Measurements from ENCODE around the gene PIK3R6. TPM values are rescaled to one million over a fixed set of nuclear protein-coding genes. Genes with fewer than 3 reads are reported as not detected.
A peak's percentile ranks its signal among the peaks of the same experiment; 100 is the strongest.

PIK3R6 gene
- total RNA-seq, 1 donor from 2014 or later: 1.6 TPM

GRCh38 chr17:8873801-8874715 is 6.6 kb upstream of the PIK3R6 start:
- no peak for DNase-seq (ENCODE audit: low spot score)

- no peak for DNase-seq (ENCODE audit: low spot score)
Measured at GRCh38 chr17:8872705-8873435, 5.4 kb upstream of the PIK3R6 start.

GRCh38 chr17:8872036-8872704 is 4.7 kb upstream of the PIK3R6 start:
- DNase-seq (ENCODE audit: low spot score): no peak

GRCh38 chr17:8871081-8871581 is 3.7 kb upstream of the PIK3R6 start:
- no peak for DNase-seq (ENCODE audit: low spot score)

- DNase-seq (ENCODE audit: low spot score): no peak
Measured at GRCh38 chr17:8870406-8871040, 3.0 kb upstream of the PIK3R6 start.

- no peak for DNase-seq (ENCODE audit: low spot score)
Measured at GRCh38 chr17:8869114-8869815, 1.8 kb upstream of the PIK3R6 start.

DNA sequence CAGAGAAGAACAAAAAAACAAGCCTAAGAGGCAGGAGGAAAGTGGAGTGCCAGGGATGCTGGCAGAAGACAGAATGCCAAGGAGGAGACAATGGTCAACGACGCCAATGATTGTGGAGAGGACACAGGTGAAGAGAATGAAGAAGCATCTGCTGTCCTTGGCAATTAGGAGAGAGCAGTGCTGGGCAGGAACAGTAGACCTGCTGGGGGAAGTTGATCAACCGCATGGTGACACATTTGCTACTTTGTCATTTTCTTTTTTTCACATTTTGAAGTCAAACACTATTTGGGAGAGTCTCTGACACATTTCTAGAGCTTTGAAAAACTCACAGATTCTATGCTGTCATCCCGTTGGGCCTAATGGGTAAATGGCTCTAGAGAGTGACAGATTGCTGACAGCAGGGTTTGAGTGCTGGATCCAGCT is 1.1 kb upstream of the PIK3R6 start:
- no peak for DNase-seq (ENCODE audit: low spot score)

DNA sequence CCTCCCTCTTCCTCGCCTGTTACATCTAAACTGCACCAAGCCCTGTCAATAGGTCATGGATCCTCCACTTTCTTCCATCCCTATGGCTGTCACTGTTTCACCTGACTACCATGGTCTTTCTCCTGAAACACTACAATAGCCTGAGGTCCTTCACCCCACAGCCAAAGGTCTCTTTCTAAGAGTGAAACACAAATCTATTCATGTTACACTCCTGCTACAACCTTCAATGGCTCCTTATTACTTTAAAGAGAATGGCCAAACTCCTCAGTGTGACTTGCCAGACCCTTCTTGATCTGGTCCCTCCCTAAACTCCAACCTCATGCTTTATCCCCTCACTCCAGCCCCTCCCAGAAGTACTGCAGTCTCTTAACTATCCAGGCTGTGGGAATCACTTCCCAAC is 618 bp upstream of the PIK3R6 start:
- no peak for DNase-seq (ENCODE audit: low spot score)

- DNase-seq (ENCODE audit: low spot score): peak; percentile 49
Measured at GRCh38 chr17:8865811-8866210, 1.7 kb downstream of the PIK3R6 start.

DNA sequence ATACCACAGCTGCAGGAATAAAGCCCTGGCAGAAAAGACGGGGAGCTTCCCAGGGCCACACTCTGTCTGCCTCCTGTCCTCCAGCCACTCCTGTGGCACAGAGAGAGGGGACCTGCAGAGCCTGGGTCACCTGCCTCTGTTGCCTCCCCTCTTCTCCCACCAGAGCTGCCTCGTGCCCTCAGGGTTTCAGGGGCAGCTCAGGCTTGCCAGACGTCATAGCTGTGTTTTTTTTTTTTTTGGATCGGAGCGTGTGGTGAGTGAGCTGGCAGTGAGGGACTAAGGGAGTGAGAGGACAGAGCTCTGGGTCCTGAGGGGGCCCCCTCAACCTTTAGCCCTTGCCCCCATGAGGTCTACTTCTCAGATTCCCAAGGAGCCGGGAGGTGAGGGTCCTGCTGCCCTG is 2.1 kb downstream of the PIK3R6 start:
- peak; percentile 49 for DNase-seq (ENCODE audit: low spot score)

- peak; percentile 53 for DNase-seq (ENCODE audit: low spot score)
Measured at GRCh38 chr17:8862213-8863056, 5.0 kb downstream of the PIK3R6 start.

- DNase-seq (ENCODE audit: low spot score): peak; percentile 24
Measured at GRCh38 chr17:8861495-8862181, 5.8 kb downstream of the PIK3R6 start.

GRCh38 chr17:8859804-8860430 is 7.6 kb downstream of the PIK3R6 start:
- DNase-seq (ENCODE audit: low spot score): peak; percentile 55

DNA sequence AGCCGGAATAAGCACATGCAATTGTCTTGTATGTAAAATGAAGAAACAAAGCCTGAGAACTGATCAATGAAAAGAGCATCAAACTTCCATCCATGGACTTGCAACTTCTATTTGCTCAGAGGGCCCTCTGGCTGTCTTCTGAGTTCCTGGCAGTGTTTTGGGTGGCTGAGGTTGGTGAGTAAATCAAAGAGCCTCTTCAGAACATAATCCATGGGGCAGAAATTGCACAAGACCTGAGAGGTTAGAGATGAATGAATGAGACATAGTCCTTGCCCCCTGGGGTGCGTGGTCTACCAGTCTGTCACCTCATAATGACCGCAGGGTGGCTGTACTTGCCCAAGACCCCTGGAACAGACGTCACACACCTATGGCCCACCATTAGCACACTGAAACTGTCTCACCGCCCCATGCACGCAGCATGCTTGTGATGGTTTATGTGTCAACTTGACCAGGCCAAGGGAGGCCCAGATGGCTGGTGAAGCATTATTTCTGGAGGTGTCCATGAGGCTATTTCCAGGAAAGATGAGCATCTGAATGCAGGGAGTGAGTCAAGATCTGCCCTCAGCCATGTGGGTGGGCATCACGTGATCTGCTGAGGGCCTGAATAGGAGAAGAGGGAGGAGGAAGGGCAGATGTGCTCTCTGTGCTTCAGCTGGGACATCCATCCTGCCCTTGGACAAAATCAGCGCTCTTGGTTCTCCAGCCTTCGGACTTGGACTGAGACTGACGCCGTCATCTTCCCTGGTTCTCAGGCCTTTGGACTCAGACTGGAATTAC is 8.3 kb downstream of the PIK3R6 start:
- peak; percentile 82 for DNase-seq (ENCODE audit: low spot score)

- DNase-seq (ENCODE audit: low spot score): no peak
Measured at GRCh38 chr17:8857919-8858318, 9.6 kb downstream of the PIK3R6 start.

DNA sequence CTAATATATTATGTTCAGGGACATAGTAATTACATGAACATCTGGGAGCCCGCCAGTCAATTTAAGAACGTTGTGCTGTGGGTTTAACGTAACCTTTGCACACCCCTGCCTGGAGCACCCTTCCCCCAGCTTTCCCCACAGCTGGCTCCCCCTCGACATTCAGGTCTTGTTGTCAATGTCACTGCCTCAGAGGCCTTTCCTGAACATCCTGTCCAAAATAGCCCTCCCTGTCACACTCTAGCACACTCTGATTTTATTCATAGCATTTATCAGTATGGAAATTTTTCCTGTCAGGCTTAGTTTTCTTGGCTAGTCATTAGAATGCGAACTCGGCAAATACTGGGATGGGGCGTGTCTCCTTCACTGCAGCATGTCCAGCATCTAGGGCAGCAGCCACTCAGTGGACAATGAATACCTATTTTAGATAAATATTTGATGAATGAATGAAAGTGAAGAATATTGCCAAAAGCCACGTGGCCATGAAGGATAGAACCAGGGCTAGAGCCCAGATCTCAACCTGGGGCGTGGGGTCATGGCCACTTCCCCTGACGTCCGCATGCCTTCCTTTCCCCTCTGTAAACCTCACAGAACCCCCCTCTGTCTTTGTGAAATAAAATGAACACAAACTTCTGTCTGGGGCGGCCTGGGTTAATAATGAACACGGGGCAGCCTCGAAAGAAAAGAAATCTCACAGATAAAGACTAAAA is 10.5 kb downstream of the PIK3R6 start:
- DNase-seq (ENCODE audit: low spot score): peak; percentile 53

GRCh38 chr17:8856205-8856603 is 11.3 kb downstream of the PIK3R6 start:
- DNase-seq (ENCODE audit: low spot score): peak; percentile 43
